ENCODE measurements around the gene DPY19L2.
"Not testable (repeated sequence)": the region's sequence is repeated elsewhere in the genome, so short reads cannot be mapped to it uniquely, and the experiment has no call there.

DPY19L2 gene

GRCh38 chr12:63654481-63654880 is 13.8 kb downstream of the DPY19L2 start:
- H3K27me3 ChIP-seq (ENCODE audit: control insufficient read depth, insufficient read depth, low read length); H3K9ac ChIP-seq (ENCODE audit: low read length); H3K36me3 ChIP-seq (ENCODE audit: control insufficient read depth, insufficient read depth, low read length); H3K27ac ChIP-seq (ENCODE audit: low read depth, low read length); H3K4me1 ChIP-seq (ENCODE audit: control insufficient read depth, insufficient read depth, low read length); H3K4me3 ChIP-seq (ENCODE audit: low read length): not testable (repeated sequence)

- not testable (repeated sequence) for H3K9ac ChIP-seq (ENCODE audit: low read length); H3K4me1 ChIP-seq (ENCODE audit: control insufficient read depth, insufficient read depth, low read length); H3K27ac ChIP-seq (ENCODE audit: low read depth, low read length); H3K27me3 ChIP-seq (ENCODE audit: control insufficient read depth, insufficient read depth, low read length); H3K4me3 ChIP-seq (ENCODE audit: low read length); H3K36me3 ChIP-seq (ENCODE audit: control insufficient read depth, insufficient read depth, low read length)
These were observed 18.8 kb downstream of the DPY19L2 start for GRCh38 chr12:63649517-63649916.

- H3K27ac ChIP-seq (ENCODE audit: low read depth, low read length); H3K36me3 ChIP-seq (ENCODE audit: control insufficient read depth, insufficient read depth, low read length); H3K4me3 ChIP-seq (ENCODE audit: low read length); H3K9ac ChIP-seq (ENCODE audit: low read length); H3K4me1 ChIP-seq (ENCODE audit: control insufficient read depth, insufficient read depth, low read length); H3K27me3 ChIP-seq (ENCODE audit: control insufficient read depth, insufficient read depth, low read length): not testable (repeated sequence)
These were observed 24.7 kb downstream of the DPY19L2 start for GRCh38 chr12:63643381-63644140.

- not testable (repeated sequence) for H3K4me1 ChIP-seq (ENCODE audit: control insufficient read depth, insufficient read depth, low read length); H3K4me3 ChIP-seq (ENCODE audit: low read length); H3K36me3 ChIP-seq (ENCODE audit: control insufficient read depth, insufficient read depth, low read length); H3K27ac ChIP-seq (ENCODE audit: low read depth, low read length); H3K9ac ChIP-seq (ENCODE audit: low read length); H3K27me3 ChIP-seq (ENCODE audit: control insufficient read depth, insufficient read depth, low read length)
These were observed 44.0 kb downstream of the DPY19L2 start for GRCh38 chr12:63624258-63624657.

GRCh38 chr12:63615544-63615943 is 52.7 kb downstream of the DPY19L2 start:
- H3K36me3 ChIP-seq (ENCODE audit: control insufficient read depth, insufficient read depth, low read length); H3K27me3 ChIP-seq (ENCODE audit: control insufficient read depth, insufficient read depth, low read length); H3K4me3 ChIP-seq (ENCODE audit: low read length); H3K27ac ChIP-seq (ENCODE audit: low read depth, low read length); H3K9ac ChIP-seq (ENCODE audit: low read length); H3K4me1 ChIP-seq (ENCODE audit: control insufficient read depth, insufficient read depth, low read length): not testable (repeated sequence)

- H3K36me3 ChIP-seq (ENCODE audit: control insufficient read depth, insufficient read depth, low read length); H3K27me3 ChIP-seq (ENCODE audit: control insufficient read depth, insufficient read depth, low read length); H3K4me3 ChIP-seq (ENCODE audit: low read length); H3K9ac ChIP-seq (ENCODE audit: low read length); H3K27ac ChIP-seq (ENCODE audit: low read depth, low read length); H3K4me1 ChIP-seq (ENCODE audit: control insufficient read depth, insufficient read depth, low read length): not testable (repeated sequence)
These were observed 57.0 kb downstream of the DPY19L2 start for GRCh38 chr12:63611285-63611684.

- H3K4me1 ChIP-seq (ENCODE audit: control insufficient read depth, insufficient read depth, low read length); H3K36me3 ChIP-seq (ENCODE audit: control insufficient read depth, insufficient read depth, low read length); H3K27me3 ChIP-seq (ENCODE audit: control insufficient read depth, insufficient read depth, low read length); H3K9ac ChIP-seq (ENCODE audit: low read length); H3K27ac ChIP-seq (ENCODE audit: low read depth, low read length); H3K4me3 ChIP-seq (ENCODE audit: low read length): not testable (repeated sequence)
These were observed 59.0 kb downstream of the DPY19L2 start for GRCh38 chr12:63609281-63609680.

GRCh38 chr12:63604985-63605384 is 63.3 kb downstream of the DPY19L2 start:
- H3K27ac ChIP-seq (ENCODE audit: low read depth, low read length); H3K4me3 ChIP-seq (ENCODE audit: low read length); H3K36me3 ChIP-seq (ENCODE audit: control insufficient read depth, insufficient read depth, low read length); H3K27me3 ChIP-seq (ENCODE audit: control insufficient read depth, insufficient read depth, low read length); H3K9ac ChIP-seq (ENCODE audit: low read length); H3K4me1 ChIP-seq (ENCODE audit: control insufficient read depth, insufficient read depth, low read length): not testable (repeated sequence)

- not testable (repeated sequence) for H3K27ac ChIP-seq (ENCODE audit: low read depth, low read length); H3K36me3 ChIP-seq (ENCODE audit: control insufficient read depth, insufficient read depth, low read length); H3K9ac ChIP-seq (ENCODE audit: low read length); H3K27me3 ChIP-seq (ENCODE audit: control insufficient read depth, insufficient read depth, low read length); H3K4me1 ChIP-seq (ENCODE audit: control insufficient read depth, insufficient read depth, low read length); H3K4me3 ChIP-seq (ENCODE audit: low read length)
These were observed 73.5 kb downstream of the DPY19L2 start for GRCh38 chr12:63594828-63595227.

GRCh38 chr12:63584426-63584825 is 83.9 kb downstream of the DPY19L2 start:
- not testable (repeated sequence) for H3K4me1 ChIP-seq (ENCODE audit: control insufficient read depth, insufficient read depth, low read length); H3K4me3 ChIP-seq (ENCODE audit: low read length); H3K27ac ChIP-seq (ENCODE audit: low read depth, low read length); H3K36me3 ChIP-seq (ENCODE audit: control insufficient read depth, insufficient read depth, low read length); H3K9ac ChIP-seq (ENCODE audit: low read length); H3K27me3 ChIP-seq (ENCODE audit: control insufficient read depth, insufficient read depth, low read length)

GRCh38 chr12:63583289-63583688 is 85.0 kb downstream of the DPY19L2 start:
- H3K36me3 ChIP-seq (ENCODE audit: control insufficient read depth, insufficient read depth, low read length); H3K27ac ChIP-seq (ENCODE audit: low read depth, low read length): not testable (repeated sequence)

GRCh38 chr12:63577631-63578030 is 90.7 kb downstream of the DPY19L2 start:
- not testable (repeated sequence) for H3K36me3 ChIP-seq (ENCODE audit: control insufficient read depth, insufficient read depth, low read length); H3K4me3 ChIP-seq (ENCODE audit: low read length); H3K9ac ChIP-seq (ENCODE audit: low read length); H3K27me3 ChIP-seq (ENCODE audit: control insufficient read depth, insufficient read depth, low read length); H3K27ac ChIP-seq (ENCODE audit: low read depth, low read length); H3K4me1 ChIP-seq (ENCODE audit: control insufficient read depth, insufficient read depth, low read length)

More at GRCh38 chr12:63583289-63583688, 85.0 kb downstream of the DPY19L2 start:
- H3K4me3 ChIP-seq (ENCODE audit: low read length); H3K9ac ChIP-seq (ENCODE audit: low read length); H3K27me3 ChIP-seq (ENCODE audit: control insufficient read depth, insufficient read depth, low read length); H3K4me1 ChIP-seq (ENCODE audit: control insufficient read depth, insufficient read depth, low read length): not testable (repeated sequence)

- not testable (repeated sequence) for H3K27me3 ChIP-seq (ENCODE audit: control insufficient read depth, insufficient read depth, low read length); H3K9ac ChIP-seq (ENCODE audit: low read length); H3K4me3 ChIP-seq (ENCODE audit: low read length); H3K4me1 ChIP-seq (ENCODE audit: control insufficient read depth, insufficient read depth, low read length); H3K27ac ChIP-seq (ENCODE audit: low read depth, low read length); H3K36me3 ChIP-seq (ENCODE audit: control insufficient read depth, insufficient read depth, low read length)
These were observed 96.3 kb downstream of the DPY19L2 start for GRCh38 chr12:63572038-63572437.

Measured in rectal smooth muscle tissue (tissue), 1 donor.